ENCODE measurements around the gene KCNN2. TPM values are rescaled to one million over a fixed set of nuclear protein-coding genes. Genes with fewer than 3 reads are reported as not detected.

Gene KCNN2
- total and polyA plus RNA-seq, 2 of the 8 experiments (the other 6 are each of a cell fraction or from before 2014, with no cell fraction given), result 13.1 to 18.6 TPM

GRCh38 chr5:114361724-114362196 is at the start of gene KCNN2 (continued):
- no peak for TF ChIP-seq SAP30 (IDR thresholded peaks at IDR 0.05; ENCODE audit: insufficient read depth, insufficient replicate concordance, low read length)
- TF ChIP-seq BACH1 (IDR thresholded peaks at IDR 0.05; ENCODE audit: low read length), result no peak; the same call in 1 of the 2 replicates
- peak; percentile 19 for TF ChIP-seq KDM4A (IDR thresholded peaks at IDR 0.05; ENCODE audit: low read depth, low read length, severe bottlenecking)
- no peak for TF ChIP-seq HDAC6 (IDR thresholded peaks at IDR 0.05; ENCODE audit: low read depth, low read length)
- TF ChIP-seq E2F6 (IDR thresholded peaks at IDR 0.05), result no peak
- peak; percentile 56; the same call in 1 of the 2 replicates for TF ChIP-seq POLR2AphosphoS5 (IDR thresholded peaks at IDR 0.05; ENCODE audit: low read depth, low read length)
- TF ChIP-seq SUZ12 (IDR thresholded peaks at IDR 0.05; ENCODE audit: low read length), result no peak
- TF ChIP-seq EP300 (IDR thresholded peaks at IDR 0.05; ENCODE audit: borderline replicate concordance in 1 of 2, low read depth in 2 of 2, low read length in 2 of 2), result no peak; a peak in 1 of 3 replicates
- TF ChIP-seq SP1 (IDR thresholded peaks at IDR 0.05; ENCODE audit: low read depth, low read length), result peak; percentile 32; the same call in 1 of the 2 replicates
- no peak for TF ChIP-seq GTF2F1 (IDR thresholded peaks at IDR 0.05; ENCODE audit: borderline replicate concordance, low read depth, low read length)
- TF ChIP-seq TAF7 (optimal IDR thresholded peaks at IDR 0.05; ENCODE audit: borderline replicate concordance, low read depth, low read length), result no peak
- TF ChIP-seq FOSL1 (IDR thresholded peaks at IDR 0.05; ENCODE audit: insufficient read depth, low read depth, low read length), result no peak
- no peak for TF ChIP-seq CTCF (IDR thresholded peaks at IDR 0.05; ENCODE audit: control extremely low read depth in 1 of 3, insufficient read depth in 1 of 3, low read depth in 1 of 3, low read length in 3 of 3)
- TF ChIP-seq TCF12 (IDR thresholded peaks at IDR 0.05; ENCODE audit: low read depth, low read length), result no peak
